ENCODE results near the gene EPB41L3.
"Not testable (repeated sequence)": the region's sequence is repeated elsewhere in the genome, so short reads cannot be mapped to it uniquely, and the experiment has no call there.

Gene EPB41L3

GRCh38 chr18:5543773-5544389, at the start of gene EPB41L3:
TSS of gene EPB41L3 (minus strand) at chr18:5543997. CDS start at chr18:5489183, 54,814 bp downstream.
- Histone ChIP-seq H3K9me3 (ENCODE audit: control insufficient read depth, low read length) (no peaks in the 10 kb centered on the region), H3K36me3 (ENCODE audit: control insufficient read depth, insufficient read depth, low read length, severe bottlenecking) (no peaks in the 10 kb centered on the region), H3K27me3 (replicated peaks; ENCODE audit: control insufficient read depth, insufficient read depth, low read length) (no peaks in the 10 kb centered on the region), H3K9ac (ENCODE audit: low read length) (peak within 1 kb of the TSS; percentile 88), H3K4me3 (ENCODE audit: low read length) (peak within 1 kb of the TSS; percentile 88), H3K4me1 (ENCODE audit: control insufficient read depth, insufficient read depth, low read length) (peaks cover 50% of the 10 kb centered on the region)
- DNase-seq (ENCODE audit: low read depth): peak; percentile 80

- no peaks in the 10 kb centered on the region for H3K27me3 ChIP-seq (replicated peaks; ENCODE audit: control insufficient read depth, insufficient read depth, low read length)
- no peak overlapping the region for H3K9ac ChIP-seq (ENCODE audit: low read length)
- H3K4me3 ChIP-seq (ENCODE audit: low read length): no peak overlapping the region
- no peaks in the 10 kb centered on the region for H3K36me3 ChIP-seq (ENCODE audit: control insufficient read depth, insufficient read depth, low read length, severe bottlenecking)
- H3K9me3 ChIP-seq (ENCODE audit: control insufficient read depth, low read length): no peaks in the 10 kb centered on the region
- peaks cover 10% of the 10 kb centered on the region for H3K4me1 ChIP-seq (ENCODE audit: control insufficient read depth, insufficient read depth, low read length)
- DNase-seq (ENCODE audit: low read depth): no peak
Observed at GRCh38 chr18:5588529-5588928, 44.7 kb upstream of the EPB41L3 start.

GRCh38 chr18:5585653-5586052, 41.9 kb upstream of the EPB41L3 start:
- Histone ChIP-seq H3K27me3 (replicated peaks; ENCODE audit: control insufficient read depth, insufficient read depth, low read length) (no peaks in the 10 kb centered on the region), H3K4me3 (ENCODE audit: low read length) (no peak overlapping the region), H3K4me1 (ENCODE audit: control insufficient read depth, insufficient read depth, low read length) (peaks cover 30% of the 10 kb centered on the region), H3K36me3 (ENCODE audit: control insufficient read depth, insufficient read depth, low read length, severe bottlenecking) (no peaks in the 10 kb centered on the region), H3K9ac (ENCODE audit: low read length) (no peak overlapping the region), H3K9me3 (ENCODE audit: control insufficient read depth, low read length) (no peaks in the 10 kb centered on the region)
- DNase-seq (ENCODE audit: low read depth): no peak

- Histone ChIP-seq H3K27me3 (replicated peaks; ENCODE audit: control insufficient read depth, insufficient read depth, low read length) (no peaks in the 10 kb centered on the region), H3K9ac (ENCODE audit: low read length) (no peak overlapping the region), H3K36me3 (ENCODE audit: control insufficient read depth, insufficient read depth, low read length, severe bottlenecking) (no peaks in the 10 kb centered on the region), H3K4me3 (ENCODE audit: low read length) (no peak overlapping the region), H3K9me3 (ENCODE audit: control insufficient read depth, low read length) (no peaks in the 10 kb centered on the region), H3K4me1 (ENCODE audit: control insufficient read depth, insufficient read depth, low read length) (peaks cover 30% of the 10 kb centered on the region)
- DNase-seq (ENCODE audit: low read depth): peak; percentile 14
Observed at GRCh38 chr18:5584746-5585417, 41.1 kb upstream of the EPB41L3 start.

- DNase-seq (ENCODE audit: low read depth): no peak
- Histone ChIP-seq H3K4me1 (ENCODE audit: control insufficient read depth, insufficient read depth, low read length) (peaks cover 30% of the 10 kb centered on the region), H3K4me3 (ENCODE audit: low read length) (no peak overlapping the region), H3K36me3 (ENCODE audit: control insufficient read depth, insufficient read depth, low read length, severe bottlenecking) (no peaks in the 10 kb centered on the region), H3K27me3 (replicated peaks; ENCODE audit: control insufficient read depth, insufficient read depth, low read length) (no peaks in the 10 kb centered on the region), H3K9me3 (ENCODE audit: control insufficient read depth, low read length) (no peaks in the 10 kb centered on the region), H3K9ac (ENCODE audit: low read length) (no peak overlapping the region)
Observed at GRCh38 chr18:5582849-5583681, 39.3 kb upstream of the EPB41L3 start.

- Histone ChIP-seq H3K9me3 (ENCODE audit: control insufficient read depth, low read length) (no peaks in the 10 kb centered on the region), H3K27me3 (replicated peaks; ENCODE audit: control insufficient read depth, insufficient read depth, low read length) (no peaks in the 10 kb centered on the region), H3K4me1 (ENCODE audit: control insufficient read depth, insufficient read depth, low read length) (peaks cover 36% of the 10 kb centered on the region), H3K9ac (ENCODE audit: low read length) (peak overlapping the region; percentile 18), H3K4me3 (ENCODE audit: low read length) (no peak overlapping the region), H3K36me3 (ENCODE audit: control insufficient read depth, insufficient read depth, low read length, severe bottlenecking) (no peaks in the 10 kb centered on the region)
- DNase-seq (ENCODE audit: low read depth): peak; percentile 76
Observed at GRCh38 chr18:5582076-5582475, 38.3 kb upstream of the EPB41L3 start.

- DNase-seq (ENCODE audit: low read depth): no peak
- no peak overlapping the region for H3K4me3 ChIP-seq (ENCODE audit: low read length)
- H3K27me3 ChIP-seq (replicated peaks; ENCODE audit: control insufficient read depth, insufficient read depth, low read length): no peaks in the 10 kb centered on the region
- no peaks in the 10 kb centered on the region for H3K36me3 ChIP-seq (ENCODE audit: control insufficient read depth, insufficient read depth, low read length, severe bottlenecking)
- peaks cover 38% of the 10 kb centered on the region for H3K4me1 ChIP-seq (ENCODE audit: control insufficient read depth, insufficient read depth, low read length)
- no peaks in the 10 kb centered on the region for H3K9me3 ChIP-seq (ENCODE audit: control insufficient read depth, low read length)
- no peak overlapping the region for H3K9ac ChIP-seq (ENCODE audit: low read length)
Observed at GRCh38 chr18:5574843-5575242, 31.0 kb upstream of the EPB41L3 start.

- Histone ChIP-seq H3K4me3 (ENCODE audit: low read length) (no peak overlapping the region), H3K9ac (ENCODE audit: low read length) (no peak overlapping the region), H3K4me1 (ENCODE audit: control insufficient read depth, insufficient read depth, low read length) (peaks cover 40% of the 10 kb centered on the region), H3K36me3 (ENCODE audit: control insufficient read depth, insufficient read depth, low read length, severe bottlenecking) (no peaks in the 10 kb centered on the region), H3K27me3 (replicated peaks; ENCODE audit: control insufficient read depth, insufficient read depth, low read length) (no peaks in the 10 kb centered on the region), H3K9me3 (ENCODE audit: control insufficient read depth, low read length) (no peaks in the 10 kb centered on the region)
- DNase-seq (ENCODE audit: low read depth): peak; percentile 3
Observed at GRCh38 chr18:5571666-5572065, 27.9 kb upstream of the EPB41L3 start.

- H3K9me3 ChIP-seq (ENCODE audit: control insufficient read depth, low read length); H3K27me3 ChIP-seq (replicated peaks; ENCODE audit: control insufficient read depth, insufficient read depth, low read length); H3K9ac ChIP-seq (ENCODE audit: low read length); H3K36me3 ChIP-seq (ENCODE audit: control insufficient read depth, insufficient read depth, low read length, severe bottlenecking); H3K4me3 ChIP-seq (ENCODE audit: low read length): not testable (repeated sequence)
- peaks cover 33% of the 10 kb centered on the region for H3K4me1 ChIP-seq (ENCODE audit: control insufficient read depth, insufficient read depth, low read length)
- peak; percentile 67 for DNase-seq (ENCODE audit: low read depth)
Observed at GRCh38 chr18:5570613-5571012, 26.8 kb upstream of the EPB41L3 start.

GRCh38 chr18:5568416-5568815, 24.6 kb upstream of the EPB41L3 start:
- H3K4me1 ChIP-seq (ENCODE audit: control insufficient read depth, insufficient read depth, low read length): peaks cover 33% of the 10 kb centered on the region
- no peaks in the 10 kb centered on the region for H3K27me3 ChIP-seq (replicated peaks; ENCODE audit: control insufficient read depth, insufficient read depth, low read length)
- H3K36me3 ChIP-seq (ENCODE audit: control insufficient read depth, insufficient read depth, low read length, severe bottlenecking): no peaks in the 10 kb centered on the region
- no peaks in the 10 kb centered on the region for H3K9me3 ChIP-seq (ENCODE audit: control insufficient read depth, low read length)
- DNase-seq (ENCODE audit: low read depth): no peak
- H3K4me3 ChIP-seq (ENCODE audit: low read length): no peak overlapping the region
- H3K9ac ChIP-seq (ENCODE audit: low read length): no peak overlapping the region

GRCh38 chr18:5558851-5559250, 15.1 kb upstream of the EPB41L3 start:
- no peaks in the 10 kb centered on the region for H3K27me3 ChIP-seq (replicated peaks; ENCODE audit: control insufficient read depth, insufficient read depth, low read length)
- no peak overlapping the region for H3K9ac ChIP-seq (ENCODE audit: low read length)
- H3K4me3 ChIP-seq (ENCODE audit: low read length): no peak overlapping the region
- no peak for DNase-seq (ENCODE audit: low read depth)
- H3K9me3 ChIP-seq (ENCODE audit: control insufficient read depth, low read length): no peaks in the 10 kb centered on the region
- H3K36me3 ChIP-seq (ENCODE audit: control insufficient read depth, insufficient read depth, low read length, severe bottlenecking): no peaks in the 10 kb centered on the region
- peaks cover 39% of the 10 kb centered on the region for H3K4me1 ChIP-seq (ENCODE audit: control insufficient read depth, insufficient read depth, low read length)
